ENCODE measurements around the gene TFG. TPM values are rescaled to one million over a fixed set of nuclear protein-coding genes. Genes with fewer than 3 reads are reported as not detected.

TFG gene
- total and polyA plus RNA-seq, 2 experiments from 2014 or later, result 87.6 to 88.5 TPM

GRCh38 chr3:100698736-100699135 lies 10.6 kb upstream of the TFG start (continued):
- TF ChIP-seq, protein P1, sequence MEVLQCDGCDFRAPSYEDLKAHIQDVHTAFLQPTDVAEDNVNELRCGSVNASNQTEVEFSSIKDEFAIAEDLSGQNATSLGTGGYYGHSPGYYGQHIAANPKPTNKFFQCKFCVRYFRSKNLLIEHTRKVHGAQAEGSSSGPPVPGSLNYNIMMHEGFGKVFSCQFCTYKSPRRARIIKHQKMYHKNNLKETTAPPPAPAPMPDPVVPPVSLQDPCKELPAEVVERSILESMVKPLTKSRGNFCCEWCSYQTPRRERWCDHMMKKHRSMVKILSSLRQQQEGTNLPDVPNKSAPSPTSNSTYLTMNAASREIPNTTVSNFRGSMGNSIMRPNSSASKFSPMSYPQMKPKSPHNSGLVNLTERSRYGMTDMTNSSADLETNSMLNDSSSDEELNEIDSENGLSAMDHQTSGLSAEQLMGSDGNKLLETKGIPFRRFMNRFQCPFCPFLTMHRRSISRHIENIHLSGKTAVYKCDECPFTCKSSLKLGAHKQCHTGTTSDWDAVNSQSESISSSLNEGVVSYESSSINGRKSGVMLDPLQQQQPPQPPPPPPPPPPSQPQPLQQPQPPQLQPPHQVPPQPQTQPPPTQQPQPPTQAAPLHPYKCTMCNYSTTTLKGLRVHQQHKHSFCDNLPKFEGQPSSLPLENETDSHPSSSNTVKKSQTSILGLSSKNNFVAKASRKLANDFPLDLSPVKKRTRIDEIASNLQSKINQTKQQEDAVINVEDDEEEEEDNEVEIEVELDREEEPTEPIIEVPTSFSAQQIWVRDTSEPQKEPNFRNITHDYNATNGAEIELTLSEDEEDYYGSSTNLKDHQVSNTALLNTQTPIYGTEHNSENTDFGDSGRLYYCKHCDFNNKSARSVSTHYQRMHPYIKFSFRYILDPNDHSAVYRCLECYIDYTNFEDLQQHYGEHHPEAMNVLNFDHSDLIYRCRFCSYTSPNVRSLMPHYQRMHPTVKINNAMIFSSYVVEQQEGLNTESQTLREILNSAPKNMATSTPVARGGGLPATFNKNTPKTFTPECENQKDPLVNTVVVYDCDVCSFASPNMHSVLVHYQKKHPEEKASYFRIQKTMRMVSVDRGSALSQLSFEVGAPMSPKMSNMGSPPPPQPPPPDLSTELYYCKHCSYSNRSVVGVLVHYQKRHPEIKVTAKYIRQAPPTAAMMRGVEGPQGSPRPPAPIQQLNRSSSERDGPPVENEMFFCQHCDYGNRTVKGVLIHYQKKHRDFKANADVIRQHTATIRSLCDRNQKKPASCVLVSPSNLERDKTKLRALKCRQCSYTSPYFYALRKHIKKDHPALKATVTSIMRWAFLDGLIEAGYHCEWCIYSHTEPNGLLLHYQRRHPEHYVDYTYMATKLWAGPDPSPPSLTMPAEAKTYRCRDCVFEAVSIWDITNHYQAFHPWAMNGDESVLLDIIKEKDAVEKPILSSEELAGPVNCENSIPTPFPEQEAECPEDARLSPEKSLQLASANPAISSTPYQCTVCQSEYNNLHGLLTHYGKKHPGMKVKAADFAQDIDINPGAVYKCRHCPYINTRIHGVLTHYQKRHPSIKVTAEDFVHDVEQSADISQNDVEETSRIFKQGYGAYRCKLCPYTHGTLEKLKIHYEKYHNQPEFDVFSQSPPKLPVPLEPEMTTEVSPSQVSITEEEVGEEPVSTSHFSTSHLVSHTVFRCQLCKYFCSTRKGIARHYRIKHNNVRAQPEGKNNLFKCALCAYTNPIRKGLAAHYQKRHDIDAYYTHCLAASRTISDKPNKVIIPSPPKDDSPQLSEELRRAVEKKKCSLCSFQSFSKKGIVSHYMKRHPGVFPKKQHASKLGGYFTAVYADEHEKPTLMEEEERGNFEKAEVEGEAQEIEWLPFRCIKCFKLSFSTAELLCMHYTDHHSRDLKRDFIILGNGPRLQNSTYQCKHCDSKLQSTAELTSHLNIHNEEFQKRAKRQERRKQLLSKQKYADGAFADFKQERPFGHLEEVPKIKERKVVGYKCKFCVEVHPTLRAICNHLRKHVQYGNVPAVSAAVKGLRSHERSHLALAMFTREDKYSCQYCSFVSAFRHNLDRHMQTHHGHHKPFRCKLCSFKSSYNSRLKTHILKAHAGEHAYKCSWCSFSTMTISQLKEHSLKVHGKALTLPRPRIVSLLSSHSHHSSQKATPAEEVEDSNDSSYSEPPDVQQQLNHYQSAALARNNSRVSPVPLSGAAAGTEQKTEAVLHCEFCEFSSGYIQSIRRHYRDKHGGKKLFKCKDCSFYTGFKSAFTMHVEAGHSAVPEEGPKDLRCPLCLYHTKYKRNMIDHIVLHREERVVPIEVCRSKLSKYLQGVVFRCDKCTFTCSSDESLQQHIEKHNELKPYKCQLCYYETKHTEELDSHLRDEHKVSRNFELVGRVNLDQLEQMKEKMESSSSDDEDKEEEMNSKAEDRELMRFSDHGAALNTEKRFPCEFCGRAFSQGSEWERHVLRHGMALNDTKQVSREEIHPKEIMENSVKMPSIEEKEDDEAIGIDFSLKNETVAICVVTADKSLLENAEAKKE (CRISPR knock-in tag; IDR thresholded peaks at IDR 0.05), result no peak

DNA sequence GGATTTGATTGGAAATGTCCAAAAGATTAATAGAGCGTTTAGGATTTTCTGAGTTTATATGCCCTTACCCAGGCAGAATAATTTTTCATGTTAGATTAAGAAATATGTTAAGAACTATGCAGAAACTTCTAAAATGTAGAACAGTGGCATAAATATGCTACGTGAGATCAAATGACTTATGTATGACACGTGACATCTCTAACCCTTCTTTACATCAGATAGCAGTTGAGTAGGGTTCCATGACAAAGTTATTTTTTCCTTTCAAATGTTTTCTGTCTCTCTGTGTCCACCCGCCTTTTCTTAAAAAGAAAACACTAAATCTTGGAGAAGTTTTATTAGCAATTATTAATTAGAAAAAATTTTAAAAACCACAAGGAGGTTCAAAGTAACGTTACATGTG lies 8.6 kb upstream of the TFG start:
- no peak for ATAC-seq
- no peaks in the 10 kb centered on the region for H3K27me3 Mint-ChIP-seq (ENCODE audit: insufficient read depth, low read depth, poor library complexity)
- TF ChIP-seq, protein P2, sequence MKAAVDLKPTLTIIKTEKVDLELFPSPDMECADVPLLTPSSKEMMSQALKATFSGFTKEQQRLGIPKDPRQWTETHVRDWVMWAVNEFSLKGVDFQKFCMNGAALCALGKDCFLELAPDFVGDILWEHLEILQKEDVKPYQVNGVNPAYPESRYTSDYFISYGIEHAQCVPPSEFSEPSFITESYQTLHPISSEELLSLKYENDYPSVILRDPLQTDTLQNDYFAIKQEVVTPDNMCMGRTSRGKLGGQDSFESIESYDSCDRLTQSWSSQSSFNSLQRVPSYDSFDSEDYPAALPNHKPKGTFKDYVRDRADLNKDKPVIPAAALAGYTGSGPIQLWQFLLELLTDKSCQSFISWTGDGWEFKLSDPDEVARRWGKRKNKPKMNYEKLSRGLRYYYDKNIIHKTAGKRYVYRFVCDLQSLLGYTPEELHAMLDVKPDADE (IDR thresholded peaks at IDR 0.05), result no peak
- TF ChIP-seq STAT1 (IDR thresholded peaks at IDR 0.05; ENCODE audit: unreplicated experiment) (no peak), JUNB (IDR thresholded peaks at IDR 0.05; ENCODE audit: unreplicated experiment) (no peak), EZH2 (IDR thresholded peaks at IDR 0.05; ENCODE audit: low read depth, unreplicated experiment) (no peak), EZH2phosphoT487 (IDR thresholded peaks at IDR 0.05; ENCODE audit: unreplicated experiment) (no peak), CREB1 (CRISPR knock-in tag; IDR thresholded peaks at IDR 0.05; ENCODE audit: low read depth) (no peak)
- TF ChIP-seq, protein P1 (CRISPR knock-in tag; IDR thresholded peaks at IDR 0.05), result no peak

More for the DNA sequence above, 8.6 kb upstream of the TFG start:
- H3K9me2 ChIP-seq (ENCODE audit: insufficient read depth), result no peaks in the 10 kb centered on the region
- DNase-seq (ENCODE audit: low spot score), result no peak
- H3K4me1 Mint-ChIP-seq, result no peaks in the 10 kb centered on the region
- H3K9me3 Mint-ChIP-seq, result no peaks in the 10 kb centered on the region
- H4K20me1 ChIP-seq (replicated peaks; ENCODE audit: insufficient read depth), result no peaks in the 10 kb centered on the region
- no peaks in the 10 kb centered on the region for H3K36me3 ChIP-seq (ENCODE audit: insufficient read depth)
- H2AFZ ChIP-seq, result no peak overlapping the region
- no peaks in the 10 kb centered on the region for H3K36me3 Mint-ChIP-seq (ENCODE audit: low read depth)
- no peak overlapping the region for H3K4me2 ChIP-seq
- no peak overlapping the region for H3K27ac Mint-ChIP-seq
- no peak overlapping the region for H3K4me3 ChIP-seq
- no peak overlapping the region for H3K4me3 Mint-ChIP-seq
- no peak overlapping the region for H3K27ac ChIP-seq (ENCODE audit: low read depth)
- H3K27me3 ChIP-seq (ENCODE audit: insufficient read depth), result peaks cover 5% of the 10 kb centered on the region
- no peaks in the 10 kb centered on the region for H3K79me2 ChIP-seq (replicated peaks; ENCODE audit: insufficient read depth)
- H3K4me1 ChIP-seq (ENCODE audit: insufficient read depth), result no peaks in the 10 kb centered on the region
- H3F3A ChIP-seq (replicated peaks; ENCODE audit: low read depth), result no peaks in the 10 kb centered on the region
